Neural cell (in vitro differentiated cells): ENCODE measurements around the gene SND1. TPM values are rescaled to one million over a fixed set of nuclear protein-coding genes. Genes with fewer than 3 reads are reported as not detected.

Source experiments
- H2AFZ ChIP-seq: fragments of 200-600, 300-800 bp; sonication (generic), shearing (Covaris generic); 2 replicates; pipeline ENCODE4 v1.6.0; 2014; ENCODE audit warnings: low read depth, mild to moderate bottlenecking, antibody characterized with exemption, low read length, moderate library complexity
- H3F3A ChIP-seq: fragments of 200-600 bp; shearing (Covaris generic); 2 replicates; pipeline ENCODE4 v1.6.1; 2016; ENCODE audit warnings: mild to moderate bottlenecking, moderate library complexity, mixed read lengths, antibody characterized with exemption, low read length; ENCODE audit not compliant: insufficient read depth, poor library complexity, severe bottlenecking
- H3K27ac ChIP-seq: fragments of 200-600, 300-800 bp; sonication (generic), shearing (Covaris generic); 2 replicates; pipeline ENCODE4 v1.5.1; 2014; ENCODE audit warnings: mild to moderate bottlenecking, low read length, moderate library complexity
- H3K27me3 ChIP-seq: fragments of 300-800, 200-600 bp; sonication (generic), shearing (Covaris generic); 2 replicates; pipeline ENCODE4 v1.6.0; 2014; ENCODE audit warnings: mild to moderate bottlenecking, low read depth, low read length, moderate library complexity; ENCODE audit not compliant: insufficient read depth
- H3K36me3 ChIP-seq: fragments of 300-800, 200-600 bp; sonication (generic), shearing (Covaris generic); 2 replicates; pipeline ENCODE4 v1.5.1; 2014; ENCODE audit warnings: mild to moderate bottlenecking, antibody characterized with exemption, low read length, moderate library complexity; ENCODE audit not compliant: insufficient read depth
- H3K4me2 ChIP-seq: fragments of 300-800, 200-600 bp; sonication (generic), shearing (Covaris generic); 2 replicates; pipeline ENCODE4 v1.6.0; 2014; ENCODE audit warnings: mild to moderate bottlenecking, low read length
- H3K4me3 ChIP-seq: fragments of 300-800, 200-600 bp; sonication (generic), shearing (Covaris generic); 2 replicates; pipeline ENCODE4 v1.5.1; 2014; ENCODE audit warnings: mild to moderate bottlenecking, low read length, moderate library complexity
- H3K79me2 ChIP-seq: fragments of 200-600 bp; shearing (Covaris generic); replicated peaks from 2 replicates; pipeline ENCODE4 v1.6.0; 2014; ENCODE audit warnings: mild to moderate bottlenecking, low read length, moderate library complexity; ENCODE audit not compliant: insufficient read depth
- H3K9ac ChIP-seq: fragments of 300-800, 200-600 bp; sonication (generic), shearing (Covaris generic); 2 replicates; pipeline ENCODE4 v1.6.1; 2016; ENCODE audit warnings: mild to moderate bottlenecking, low read length, mixed read lengths
- H3K9me2 ChIP-seq: fragments of 200-600 bp; shearing (Covaris generic); 2 replicates; pipeline ENCODE4 v1.6.1; 2016; ENCODE audit warnings: mild to moderate bottlenecking, low read length, mixed read lengths; ENCODE audit not compliant: insufficient read depth
- H3K9me3 ChIP-seq: fragments of 200-600, 300-800 bp; sonication (generic), shearing (Covaris generic); 2 replicates; pipeline ENCODE4 v1.6.1; 2016; ENCODE audit warnings: mild to moderate bottlenecking, mixed run types, low read length, moderate library complexity, mixed read lengths
- H4K20me1 ChIP-seq: fragments of 200-600 bp; shearing (Covaris generic); 2 replicates; pipeline ENCODE4 v1.6.1; 2016; ENCODE audit warnings: mild to moderate bottlenecking, mixed run types; ENCODE audit not compliant: insufficient read depth
- EP300 ChIP-seq: fragments of 450-650 bp; conservative IDR thresholded peaks from 2 replicates; pipeline ENCODE4 v1.6.1; 2014; ENCODE audit warnings: antibody characterized with exemption, mild to moderate bottlenecking, moderate library complexity; ENCODE audit not compliant: poor library complexity, severe bottlenecking
- EZH2 ChIP-seq: fragments of 200-600, 300-800 bp; shearing (Covaris generic), sonication (generic); IDR thresholded peaks from 2 replicates; pipeline ENCODE4 v1.6.1; 2014; ENCODE audit warnings: antibody characterized with exemption, low read length, borderline replicate concordance, mild to moderate bottlenecking; ENCODE audit not compliant: insufficient read depth, poor library complexity, severe bottlenecking
- MXI1 ChIP-seq: fragments of 450-650 bp; conservative IDR thresholded peaks from 2 replicates; pipeline ENCODE4 v1.6.1; 2014; ENCODE audit warnings: antibody characterized with exemption, mild to moderate bottlenecking; ENCODE audit not compliant: poor library complexity, severe bottlenecking
- POLR2AphosphoS5 ChIP-seq: IDR thresholded peaks from 2 replicates; pipeline ENCODE4 v1.6.1; 2012
- RAD21 ChIP-seq: fragments of 450-650 bp; conservative IDR thresholded peaks from 2 replicates; pipeline ENCODE4 v1.6.1; 2014; ENCODE audit warnings: antibody characterized with exemption, mild to moderate bottlenecking, moderate library complexity
- SMC3 ChIP-seq: fragments of 450-650 bp; conservative IDR thresholded peaks from 2 replicates; pipeline ENCODE4 v1.6.1; 2014; ENCODE audit warnings: antibody characterized with exemption, mild to moderate bottlenecking, moderate library complexity; ENCODE audit not compliant: poor library complexity
- TAF1 ChIP-seq: IDR thresholded peaks from 2 replicates; pipeline ENCODE4 v1.6.1; 2012; ENCODE audit warnings: low read depth
- polyA plus RNA-seq: library from polyadenylated mRNA; depleted of rRNA; stranded (reverse); fragments of >200 nt; gene quantifications from 2 replicates; pipeline ENCODE4 v1.2.3, GENCODE V29; 2014
- TF ChIP-seq, protein P1 (sequence below): fragments of 450-650 bp; IDR thresholded peaks from 2 replicates; pipeline ENCODE4 v1.5.1; 2014; ENCODE audit warnings: antibody characterized with exemption, mild to moderate bottlenecking, moderate library complexity; ENCODE audit not compliant: poor library complexity, severe bottlenecking
- TF ChIP-seq, protein P2 (sequence below): IDR thresholded peaks from 2 replicates; pipeline ENCODE4 v1.6.1; 2012; ENCODE audit warnings: borderline replicate concordance

SND1 gene
- polyA plus RNA-seq, 1 donor from 2014 or later = 37.4 TPM

DNA sequence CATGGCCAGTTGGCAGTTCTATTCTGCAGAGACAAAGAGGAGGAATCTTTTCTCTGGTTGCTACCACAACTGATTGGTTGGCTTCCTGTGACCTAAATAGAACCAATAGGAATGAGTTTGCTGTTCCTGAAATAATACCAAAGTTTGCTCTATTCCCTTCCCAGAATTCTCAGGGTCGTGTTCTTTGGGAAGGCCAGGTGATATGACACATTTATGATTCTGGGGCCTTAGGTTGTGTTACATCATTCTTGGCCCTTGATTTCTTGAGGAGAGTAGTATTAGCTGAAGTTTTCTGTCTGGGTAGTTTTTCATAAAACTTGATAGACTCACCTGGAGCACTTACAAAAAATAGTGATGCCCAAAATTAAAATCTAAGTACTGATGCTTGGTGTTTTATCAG, 207.3 kb downstream of the SND1 start:
- no peak for TF ChIP-seq EP300
- TF ChIP-seq, protein P1, sequence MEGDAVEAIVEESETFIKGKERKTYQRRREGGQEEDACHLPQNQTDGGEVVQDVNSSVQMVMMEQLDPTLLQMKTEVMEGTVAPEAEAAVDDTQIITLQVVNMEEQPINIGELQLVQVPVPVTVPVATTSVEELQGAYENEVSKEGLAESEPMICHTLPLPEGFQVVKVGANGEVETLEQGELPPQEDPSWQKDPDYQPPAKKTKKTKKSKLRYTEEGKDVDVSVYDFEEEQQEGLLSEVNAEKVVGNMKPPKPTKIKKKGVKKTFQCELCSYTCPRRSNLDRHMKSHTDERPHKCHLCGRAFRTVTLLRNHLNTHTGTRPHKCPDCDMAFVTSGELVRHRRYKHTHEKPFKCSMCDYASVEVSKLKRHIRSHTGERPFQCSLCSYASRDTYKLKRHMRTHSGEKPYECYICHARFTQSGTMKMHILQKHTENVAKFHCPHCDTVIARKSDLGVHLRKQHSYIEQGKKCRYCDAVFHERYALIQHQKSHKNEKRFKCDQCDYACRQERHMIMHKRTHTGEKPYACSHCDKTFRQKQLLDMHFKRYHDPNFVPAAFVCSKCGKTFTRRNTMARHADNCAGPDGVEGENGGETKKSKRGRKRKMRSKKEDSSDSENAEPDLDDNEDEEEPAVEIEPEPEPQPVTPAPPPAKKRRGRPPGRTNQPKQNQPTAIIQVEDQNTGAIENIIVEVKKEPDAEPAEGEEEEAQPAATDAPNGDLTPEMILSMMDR = no peak
- no peak for TF ChIP-seq TAF1
- TF ChIP-seq MXI1 = no peak
- TF ChIP-seq RAD21 = no peak
- TF ChIP-seq, protein P2, sequence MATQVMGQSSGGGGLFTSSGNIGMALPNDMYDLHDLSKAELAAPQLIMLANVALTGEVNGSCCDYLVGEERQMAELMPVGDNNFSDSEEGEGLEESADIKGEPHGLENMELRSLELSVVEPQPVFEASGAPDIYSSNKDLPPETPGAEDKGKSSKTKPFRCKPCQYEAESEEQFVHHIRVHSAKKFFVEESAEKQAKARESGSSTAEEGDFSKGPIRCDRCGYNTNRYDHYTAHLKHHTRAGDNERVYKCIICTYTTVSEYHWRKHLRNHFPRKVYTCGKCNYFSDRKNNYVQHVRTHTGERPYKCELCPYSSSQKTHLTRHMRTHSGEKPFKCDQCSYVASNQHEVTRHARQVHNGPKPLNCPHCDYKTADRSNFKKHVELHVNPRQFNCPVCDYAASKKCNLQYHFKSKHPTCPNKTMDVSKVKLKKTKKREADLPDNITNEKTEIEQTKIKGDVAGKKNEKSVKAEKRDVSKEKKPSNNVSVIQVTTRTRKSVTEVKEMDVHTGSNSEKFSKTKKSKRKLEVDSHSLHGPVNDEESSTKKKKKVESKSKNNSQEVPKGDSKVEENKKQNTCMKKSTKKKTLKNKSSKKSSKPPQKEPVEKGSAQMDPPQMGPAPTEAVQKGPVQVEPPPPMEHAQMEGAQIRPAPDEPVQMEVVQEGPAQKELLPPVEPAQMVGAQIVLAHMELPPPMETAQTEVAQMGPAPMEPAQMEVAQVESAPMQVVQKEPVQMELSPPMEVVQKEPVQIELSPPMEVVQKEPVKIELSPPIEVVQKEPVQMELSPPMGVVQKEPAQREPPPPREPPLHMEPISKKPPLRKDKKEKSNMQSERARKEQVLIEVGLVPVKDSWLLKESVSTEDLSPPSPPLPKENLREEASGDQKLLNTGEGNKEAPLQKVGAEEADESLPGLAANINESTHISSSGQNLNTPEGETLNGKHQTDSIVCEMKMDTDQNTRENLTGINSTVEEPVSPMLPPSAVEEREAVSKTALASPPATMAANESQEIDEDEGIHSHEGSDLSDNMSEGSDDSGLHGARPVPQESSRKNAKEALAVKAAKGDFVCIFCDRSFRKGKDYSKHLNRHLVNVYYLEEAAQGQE = no peak
- no peak for TF ChIP-seq EZH2
- no peak for TF ChIP-seq POLR2AphosphoS5
- no peak for TF ChIP-seq SMC3
- H3K4me2 ChIP-seq = no peak overlapping the region
- no peak overlapping the region for H3K4me3 ChIP-seq
- no peak overlapping the region for H2AFZ ChIP-seq
- no peaks in the 10 kb centered on the region for H3K27me3 ChIP-seq
- no peak overlapping the region for H3K27ac ChIP-seq
- no peaks in the 10 kb centered on the region for H3K9me2 ChIP-seq
- H3K79me2 ChIP-seq = no peaks in the 10 kb centered on the region
- H3F3A ChIP-seq = no peaks in the 10 kb centered on the region
- no peaks in the 10 kb centered on the region for H3K9me3 ChIP-seq
- no peaks in the 10 kb centered on the region for H4K20me1 ChIP-seq
- H3K9ac ChIP-seq = no peak overlapping the region
- no peaks in the 10 kb centered on the region for H3K36me3 ChIP-seq

DNA sequence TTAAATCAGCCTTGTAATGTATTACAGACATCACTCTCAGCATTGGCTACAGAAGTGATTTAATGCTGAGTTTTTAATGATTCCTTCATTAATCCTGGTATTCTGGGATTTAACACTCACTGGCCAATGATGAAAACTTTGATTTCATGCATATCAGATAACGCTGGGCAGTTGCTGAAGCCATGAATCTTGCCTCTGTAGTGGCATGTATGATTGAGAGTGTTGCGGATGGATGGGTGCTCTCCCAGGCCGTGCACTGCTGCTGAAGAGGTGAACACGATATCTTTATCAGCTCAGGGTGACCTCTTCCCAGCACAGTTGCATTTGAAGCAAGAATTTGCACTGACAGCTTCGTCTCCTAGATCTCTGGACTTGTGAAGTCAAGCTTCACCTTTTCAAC, 210.5 kb downstream of the SND1 start:
- Histone ChIP-seq H3K27me3 (no peaks in the 10 kb centered on the region), H3K9me2 (no peaks in the 10 kb centered on the region), H3K36me3 (no peaks in the 10 kb centered on the region), H3K79me2 (no peaks in the 10 kb centered on the region), H3K9ac (no peak overlapping the region), H3K4me2 (no peak overlapping the region), H2AFZ (no peak overlapping the region), H4K20me1 (no peaks in the 10 kb centered on the region), H3K27ac (no peak overlapping the region), H3K4me3 (no peak overlapping the region), H3K9me3 (no peaks in the 10 kb centered on the region), H3F3A (no peaks in the 10 kb centered on the region)
- TF ChIP-seq EP300 (no peak), RAD21 (no peak), POLR2AphosphoS5 (no peak), TAF1 (no peak), SMC3 (no peak), EZH2 (no peak), MXI1 (no peak)
- TF ChIP-seq, protein P1 = no peak
- TF ChIP-seq, protein P2 = no peak
